A549 (cell line): ENCODE measurements around the gene DAB1. TPM values are rescaled to one million over a fixed set of nuclear protein-coding genes. Genes with fewer than 3 reads are reported as not detected.

Experiments used
- ATAC-seq, 2 experiments: fragments of 200-7000 bp in 1 of 2; fragments of >200 bp in 1 of 2; cut with Nextera tagmentation in 1 of 2; cut with Tn5 transposase in 1 of 2; 3 replicates each; pipeline versions ENCODE4 v1.8.0 to v1.9.1; 2018 to 2020; ENCODE audit warnings: mild to moderate bottlenecking in 1 of 2, moderate library complexity in 1 of 2
- CTCF ChIA-PET: fragments of 300-600 bp; sonication (Branson Sonifier 250); formaldehyde crosslinking; extraction: SDS; loops from one replicate; lab custom pipeline; 2021; ENCODE audit warnings: antibody characterized with exemption, inconsistent platforms; lab: Yijun Ruan, JAX
- POLR2A ChIA-PET: fragments of 350-600 bp; formaldehyde crosslinking; extraction: SDS; loops from one replicate; lab custom pipeline; 2021; ENCODE audit warnings: antibody characterized with exemption, inconsistent platforms; lab: Yijun Ruan, JAX
- DNase-seq, 2 experiments: peaks; one replicate each; pipeline versions ENCODE4 v3.0.0 to v3.0.0-alpha.2; 2011 to 2016; ENCODE audit warnings: low read depth in 1 of 2, low spot score in 1 of 2
- FAIRE-seq: peaks from 2 replicates; lab custom pipeline; 2011; peaks lifted over from hg19 to GRCh38; lab: Jason Lieb, UNC
- H3K27ac ChIP-seq, 2 experiments: fragments of >200 bp; sonication (Bioruptor Twin); formaldehyde crosslinking; 3 replicates each; pipeline ENCODE4 v1.5.1; 2016 to 2017
- H3K4me1 ChIP-seq: fragments of >200 bp; sonication (Bioruptor Twin); formaldehyde crosslinking; 3 replicates; pipeline ENCODE4 v1.6.1; 2016
- H3K4me2 ChIP-seq: fragments of >200 bp; sonication (Bioruptor Twin); formaldehyde crosslinking; 3 replicates; pipeline ENCODE4 v1.6.1; 2016
- H3K4me3 ChIP-seq: fragments of >200 bp; sonication (Bioruptor Twin); formaldehyde crosslinking; 3 replicates; pipeline ENCODE4 v1.5.1; 2016
- H3K9me3 ChIP-seq: fragments of >200 bp; sonication (Bioruptor Twin); formaldehyde crosslinking; 3 replicates; pipeline ENCODE4 v1.6.1; 2016
- CBX8 ChIP-seq: fragments of 200-600 bp; sonication (generic); IDR thresholded peaks from 2 replicates; pipeline ENCODE4 v1.6.1; 2016
- CHD2 ChIP-seq: fragments of 150-350 bp; IDR thresholded peaks from 2 replicates; pipeline ENCODE4 v1.6.1; 2014; ENCODE audit warnings: low read length; ENCODE audit not compliant: partially characterized antibody
- CHD4 ChIP-seq: fragments of 200-600 bp; sonication (generic); IDR thresholded peaks from 2 replicates; pipeline ENCODE4 v1.6.1; 2016; ENCODE audit warnings: antibody characterized with exemption, mild to moderate bottlenecking, borderline replicate concordance
- CTCF ChIP-seq: fragments of >200 bp; sonication (Bioruptor Twin); formaldehyde crosslinking; IDR thresholded peaks from 3 replicates; pipeline ENCODE4 v1.5.1; 2016
- FOXS1 ChIP-seq: fragments of 250-450 bp; sonication (Bioruptor Pico); IDR thresholded peaks from 2 replicates; pipeline ENCODE4 v1.5.0; 2020; ENCODE audit warnings: mild to moderate bottlenecking, moderate library complexity
- GATA3 ChIP-seq: IDR thresholded peaks from 2 replicates; pipeline ENCODE4 v1.6.1; 2012; ENCODE audit warnings: borderline replicate concordance
- HDAC2 ChIP-seq: fragments of 200-600 bp; sonication (generic); IDR thresholded peaks from 2 replicates; pipeline ENCODE4 v1.6.1; 2016
- HMGXB4 ChIP-seq: fragments of 250-450 bp; sonication (Bioruptor Pico); IDR thresholded peaks from 2 replicates; pipeline ENCODE4 v1.5.0; 2021; ENCODE audit warnings: mild to moderate bottlenecking, moderate library complexity, borderline replicate concordance
- HOXA7 ChIP-seq: fragments of 250-450 bp; sonication (Bioruptor Pico); IDR thresholded peaks from 2 replicates; pipeline ENCODE4 v1.5.0; 2020; ENCODE audit warnings: mild to moderate bottlenecking, moderate library complexity
- JUN ChIP-seq, 2 experiments: fragments of >200 bp; sonication (Bioruptor Twin); formaldehyde crosslinking; IDR thresholded peaks; 2 replicates in 1 of 2; 3 replicates in 1 of 2; pipeline ENCODE4 v1.6.1; 2016 to 2017
- KDM1A ChIP-seq: fragments of 200-600 bp; sonication (generic); IDR thresholded peaks from 2 replicates; pipeline ENCODE4 v1.6.1; 2016; ENCODE audit warnings: low read depth, mild to moderate bottlenecking
- KDM5A ChIP-seq: fragments of 200-600 bp; sonication (generic); IDR thresholded peaks from 2 replicates; pipeline ENCODE4 v1.6.1; 2016; ENCODE audit warnings: antibody characterized with exemption, mild to moderate bottlenecking
- MAFK ChIP-seq: fragments of 450-650 bp; IDR thresholded peaks from 2 replicates; pipeline ENCODE4 v1.6.1; 2014; ENCODE audit not compliant: partially characterized antibody
- NPAS2 ChIP-seq: fragments of 250-450 bp; sonication (Bioruptor Pico); IDR thresholded peaks from 2 replicates; pipeline ENCODE4 v1.8.0; 2022; ENCODE audit warnings: mild to moderate bottlenecking, moderate library complexity, borderline replicate concordance
- NR3C1 ChIP-seq: fragments of >200 bp; sonication (Bioruptor Twin); formaldehyde crosslinking; IDR thresholded peaks from 3 replicates; pipeline ENCODE4 v1.6.1; 2017
- PHF8 ChIP-seq: fragments of 200-600 bp; sonication (generic); IDR thresholded peaks from 2 replicates; pipeline ENCODE4 v1.6.1; 2016; ENCODE audit warnings: low read depth, mild to moderate bottlenecking, antibody characterized with exemption, moderate library complexity, borderline replicate concordance
- POLR2A ChIP-seq: IDR thresholded peaks from 2 replicates; pipeline ENCODE4 v1.6.1; 2012; ENCODE audit warnings: mild to moderate bottlenecking, low read length
- RARB ChIP-seq: fragments of 250-450 bp; sonication (Bioruptor Pico); IDR thresholded peaks from 2 replicates; pipeline ENCODE4 v1.8.0; 2021; ENCODE audit warnings: mild to moderate bottlenecking, moderate library complexity
- RFX5 ChIP-seq: fragments of 450-650 bp; IDR thresholded peaks from 2 replicates; pipeline ENCODE4 v1.7.1; 2014; ENCODE audit warnings: antibody characterized with exemption, mild to moderate bottlenecking, moderate library complexity
- RNF2 ChIP-seq: fragments of 200-600 bp; sonication (generic); IDR thresholded peaks from 2 replicates; pipeline ENCODE4 v1.6.1; 2016; ENCODE audit warnings: low read depth, mild to moderate bottlenecking, antibody characterized with exemption, moderate library complexity, borderline replicate concordance
- SMC3 ChIP-seq: fragments of >200 bp; sonication (Bioruptor Twin); formaldehyde crosslinking; IDR thresholded peaks from 3 replicates; pipeline ENCODE4 v1.6.1; 2018; ENCODE audit warnings: inconsistent platforms
- SREBF2 ChIP-seq: fragments of 450-650 bp; IDR thresholded peaks from 2 replicates; pipeline ENCODE4 v1.6.1; 2014; ENCODE audit warnings: mild to moderate bottlenecking, moderate library complexity
- TP53 ChIP-seq: fragments of 250-450 bp; sonication (Bioruptor Pico); IDR thresholded peaks from 2 replicates; pipeline ENCODE4 v1.5.0; 2021; ENCODE audit warnings: mild to moderate bottlenecking, moderate library complexity
- USF2 ChIP-seq: fragments of 450-650 bp; IDR thresholded peaks from 2 replicates; pipeline ENCODE4 v1.6.1; 2014; ENCODE audit warnings: antibody characterized with exemption
- ZNF302 ChIP-seq: fragments of 250-450 bp; sonication (Bioruptor Pico); IDR thresholded peaks from 2 replicates; pipeline ENCODE4 v1.9.0; 2021; ENCODE audit warnings: inconsistent platforms, mild to moderate bottlenecking, moderate library complexity
- WGBS: methylation state at CpG from one replicate; pipeline ENCODE4 v1.1.6; 2017; ENCODE audit errors: missing lambda C conversion rate; 5-methylcytosine and 5-hydroxymethylcytosine counted together
- polyA plus RNA-seq, 4 experiments: library from polyadenylated mRNA; depleted of rRNA in 3 of 4; stranded (reverse); fragments of >200 nt; fragmentation: RNase III in 1 of 4; extraction: RNeasy Plus Mini Kit Qiagen cat#74134 plus additional on column Dnase treatment in 1 of 4; gene quantifications; 2 replicates in 3 of 4; 3 replicates in 1 of 4; pipeline ENCODE4 v1.2.3, GENCODE V29; 2011 to 2017
- TF ChIP-seq, protein P1 (sequence below): fragments of >200 bp; sonication (Bioruptor Twin); formaldehyde crosslinking; IDR thresholded peaks from 3 replicates; pipeline ENCODE4 v1.6.1; 2016
- TF ChIP-seq, protein P2 (sequence below): IDR thresholded peaks from 2 replicates; pipeline ENCODE4 v1.6.1; 2012

DAB1 gene
- polyA plus RNA-seq, 2 of the 4 experiments (the other 2 are of a cell fraction) = not detected

DNA sequence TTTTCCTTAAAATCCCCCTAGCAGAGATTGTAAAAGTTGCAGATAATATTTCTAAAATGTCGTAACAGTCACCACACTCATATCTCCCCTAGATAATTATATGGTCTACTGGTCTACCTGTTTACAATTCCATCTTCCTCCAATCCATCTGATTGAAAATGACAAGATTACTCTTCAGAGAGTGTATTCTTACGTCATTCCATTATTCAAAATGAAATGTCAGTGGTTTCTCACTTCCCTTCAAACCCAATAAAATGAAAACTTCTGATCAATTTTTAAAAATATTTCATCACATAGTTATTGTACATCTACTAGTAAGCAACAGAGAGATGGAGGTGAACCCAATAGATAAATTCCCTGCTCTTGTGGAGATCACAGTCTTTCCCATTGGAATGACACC lies 255.9 kb downstream of the DAB1 start:
- ChIA-PET POLR2A (no interaction called here), CTCF (no interaction called here)
- DNase-seq = no peak
- FAIRE-seq = no peak
- no peak for TF ChIP-seq CHD2
- no peak for TF ChIP-seq HDAC2
- TF ChIP-seq HMGXB4 (CRISPR knock-in tag) = no peak
- no peak for TF ChIP-seq JUN (IDR thresholded peaks at IDR 0.05)
- no peak for TF ChIP-seq CHD4
- no peak for TF ChIP-seq NR3C1
- TF ChIP-seq MAFK = no peak
- TF ChIP-seq RFX5 = no peak
- TF ChIP-seq KDM1A = no peak
- no peak for TF ChIP-seq ZNF302 (CRISPR knock-in tag)
- TF ChIP-seq CTCF = no peak
- no peak for TF ChIP-seq GATA3
- no peak for TF ChIP-seq HOXA7
- Histone ChIP-seq H3K4me2 (no peak overlapping the region), H3K27ac (no peak overlapping the region), H3K9me3 (no peaks in the 10 kb centered on the region), H3K4me1 (no peaks in the 10 kb centered on the region), H3K4me3 (no peak overlapping the region)
- ATAC-seq = no peak
- WGBS = 0% methylated on average over 2 of the region's 2 CpGs

DNA sequence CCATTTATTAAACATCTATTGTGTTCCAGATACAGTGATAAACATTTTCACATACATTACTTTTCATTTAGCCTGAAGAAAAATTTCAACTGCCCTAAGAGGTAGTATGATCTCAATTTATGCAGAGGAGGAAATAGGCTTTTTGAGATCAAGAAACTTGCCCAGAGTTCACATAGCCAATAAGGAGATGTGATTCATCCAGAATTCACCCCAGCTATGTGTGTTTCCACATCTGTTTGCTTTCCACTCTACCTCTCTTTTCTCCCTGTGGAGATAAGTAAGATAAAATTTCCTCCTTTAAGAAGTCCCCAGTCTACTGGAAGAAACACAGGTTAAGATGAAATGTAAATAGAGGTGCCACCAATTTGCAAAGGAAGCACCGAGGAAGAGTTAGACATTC lies 258.3 kb downstream of the DAB1 start:
- TF ChIP-seq KDM5A (no peak), TP53 (CRISPR knock-in tag) (no peak), NPAS2 (CRISPR knock-in tag) (no peak), SREBF2 (no peak), SMC3 (no peak), FOXS1 (no peak), RNF2 (no peak), HDAC2 (no peak), HOXA7 (no peak), NR3C1 (no peak), CBX8 (no peak), PHF8 (no peak), MAFK (no peak), USF2 (no peak), JUN (IDR thresholded peaks at IDR 0.05) (no peak), POLR2A (no peak), RARB (CRISPR knock-in tag) (no peak)
- TF ChIP-seq, protein P1, sequence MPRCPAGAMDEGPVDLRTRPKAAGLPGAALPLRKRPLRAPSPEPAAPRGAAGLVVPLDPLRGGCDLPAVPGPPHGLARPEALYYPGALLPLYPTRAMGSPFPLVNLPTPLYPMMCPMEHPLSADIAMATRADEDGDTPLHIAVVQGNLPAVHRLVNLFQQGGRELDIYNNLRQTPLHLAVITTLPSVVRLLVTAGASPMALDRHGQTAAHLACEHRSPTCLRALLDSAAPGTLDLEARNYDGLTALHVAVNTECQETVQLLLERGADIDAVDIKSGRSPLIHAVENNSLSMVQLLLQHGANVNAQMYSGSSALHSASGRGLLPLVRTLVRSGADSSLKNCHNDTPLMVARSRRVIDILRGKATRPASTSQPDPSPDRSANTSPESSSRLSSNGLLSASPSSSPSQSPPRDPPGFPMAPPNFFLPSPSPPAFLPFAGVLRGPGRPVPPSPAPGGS = no peak
- TF ChIP-seq, protein P2, sequence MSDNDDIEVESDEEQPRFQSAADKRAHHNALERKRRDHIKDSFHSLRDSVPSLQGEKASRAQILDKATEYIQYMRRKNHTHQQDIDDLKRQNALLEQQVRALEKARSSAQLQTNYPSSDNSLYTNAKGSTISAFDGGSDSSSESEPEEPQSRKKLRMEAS = no peak
- Histone ChIP-seq H3K9me3 (no peaks in the 10 kb centered on the region), H3K27ac (no peak overlapping the region), H3K4me3 (no peak overlapping the region), H3K4me2 (no peak overlapping the region), H3K4me1 (no peaks in the 10 kb centered on the region)
- POLR2A ChIA-PET = no interaction called here
- CTCF ChIA-PET = no interaction called here
- no peak for DNase-seq
- WGBS = 5% methylated on average over 1 of the region's 1 CpG
- FAIRE-seq = no peak
- no peak for ATAC-seq
